RWPE1 (cell line): Measurements from ENCODE around the gene PNPLA2.

Source experiments
- CTCF ChIA-PET: fragments of 350-600 bp; sonication (Branson Sonifier 250); formaldehyde crosslinking; extraction: SDS; loops from one replicate; lab custom pipeline; 2021; lab: Yijun Ruan, JAX
- POLR2A ChIA-PET: fragments of 400-600 bp; formaldehyde crosslinking; extraction: SDS; loops from one replicate; lab custom pipeline; 2020; ENCODE audit warnings: antibody characterized with exemption; ENCODE audit not compliant: low non-redundant PET; lab: Yijun Ruan, JAX
- DNase-seq: peaks from one replicate; pipeline ENCODE4 v3.0.0; 2012; ENCODE audit warnings: low spot score
- H3K27ac ChIP-seq: fragments of 450-650 bp; 2 replicates; pipeline ENCODE4 v1.5.1; 2017
- TF ChIP-seq, protein P1 (sequence below): fragments of 450-650 bp; conservative IDR thresholded peaks from 2 replicates; pipeline ENCODE4 v1.5.1; 2017; ENCODE audit warnings: low read depth, mild to moderate bottlenecking

PNPLA2 gene

DNA sequence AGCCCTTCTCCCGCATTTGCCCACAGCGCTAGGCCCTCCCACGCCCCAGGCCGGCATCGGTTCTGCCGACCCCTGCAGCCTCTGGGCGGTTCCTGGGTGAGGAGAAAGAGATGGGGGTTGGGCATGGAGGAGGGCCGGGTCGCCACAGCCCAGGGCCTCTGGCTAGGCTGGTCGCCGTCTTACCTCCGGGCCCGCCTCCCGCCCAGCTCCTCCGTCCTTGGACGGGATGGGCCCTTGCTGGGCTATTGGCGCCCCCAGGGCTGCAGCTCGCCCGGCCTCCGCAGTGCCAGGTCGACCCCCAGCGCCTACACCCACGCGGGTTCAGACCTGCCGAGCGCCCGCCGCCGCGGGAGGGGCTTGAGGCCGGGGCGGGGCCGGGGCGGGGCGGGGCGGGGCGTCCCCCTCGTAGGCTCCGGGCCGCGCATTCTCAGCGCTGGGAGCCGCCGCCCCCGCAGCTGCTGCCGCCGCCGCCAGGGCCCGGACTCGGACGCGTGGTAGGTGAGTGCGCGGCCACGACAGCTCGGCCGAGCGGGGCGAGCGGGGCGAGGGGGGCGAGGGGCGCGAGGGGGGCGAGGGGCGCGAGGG, 13.9 kb downstream of the PNPLA2 start, which contains the start of gene CD151:
CD151 (plus strand) TSS at position 424 of the 585 bp plus-strand sequence. CDS start 3,118 bp downstream, outside the sequence.
- DNase-seq, result no peak
- peak within 1 kb of the TSS; percentile 99 for H3K27ac ChIP-seq
- TF ChIP-seq, protein P1, sequence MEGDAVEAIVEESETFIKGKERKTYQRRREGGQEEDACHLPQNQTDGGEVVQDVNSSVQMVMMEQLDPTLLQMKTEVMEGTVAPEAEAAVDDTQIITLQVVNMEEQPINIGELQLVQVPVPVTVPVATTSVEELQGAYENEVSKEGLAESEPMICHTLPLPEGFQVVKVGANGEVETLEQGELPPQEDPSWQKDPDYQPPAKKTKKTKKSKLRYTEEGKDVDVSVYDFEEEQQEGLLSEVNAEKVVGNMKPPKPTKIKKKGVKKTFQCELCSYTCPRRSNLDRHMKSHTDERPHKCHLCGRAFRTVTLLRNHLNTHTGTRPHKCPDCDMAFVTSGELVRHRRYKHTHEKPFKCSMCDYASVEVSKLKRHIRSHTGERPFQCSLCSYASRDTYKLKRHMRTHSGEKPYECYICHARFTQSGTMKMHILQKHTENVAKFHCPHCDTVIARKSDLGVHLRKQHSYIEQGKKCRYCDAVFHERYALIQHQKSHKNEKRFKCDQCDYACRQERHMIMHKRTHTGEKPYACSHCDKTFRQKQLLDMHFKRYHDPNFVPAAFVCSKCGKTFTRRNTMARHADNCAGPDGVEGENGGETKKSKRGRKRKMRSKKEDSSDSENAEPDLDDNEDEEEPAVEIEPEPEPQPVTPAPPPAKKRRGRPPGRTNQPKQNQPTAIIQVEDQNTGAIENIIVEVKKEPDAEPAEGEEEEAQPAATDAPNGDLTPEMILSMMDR, result no peak
- POLR2A ChIA-PET, result interaction anchor here (1.0 to 1.1 kb wide), 2 partner anchors 11 to 13 kb away, joined by 4 to 5 read pairs; no protein-coding TSS in a partner anchor
- CTCF ChIA-PET, result no interaction called here

DNA sequence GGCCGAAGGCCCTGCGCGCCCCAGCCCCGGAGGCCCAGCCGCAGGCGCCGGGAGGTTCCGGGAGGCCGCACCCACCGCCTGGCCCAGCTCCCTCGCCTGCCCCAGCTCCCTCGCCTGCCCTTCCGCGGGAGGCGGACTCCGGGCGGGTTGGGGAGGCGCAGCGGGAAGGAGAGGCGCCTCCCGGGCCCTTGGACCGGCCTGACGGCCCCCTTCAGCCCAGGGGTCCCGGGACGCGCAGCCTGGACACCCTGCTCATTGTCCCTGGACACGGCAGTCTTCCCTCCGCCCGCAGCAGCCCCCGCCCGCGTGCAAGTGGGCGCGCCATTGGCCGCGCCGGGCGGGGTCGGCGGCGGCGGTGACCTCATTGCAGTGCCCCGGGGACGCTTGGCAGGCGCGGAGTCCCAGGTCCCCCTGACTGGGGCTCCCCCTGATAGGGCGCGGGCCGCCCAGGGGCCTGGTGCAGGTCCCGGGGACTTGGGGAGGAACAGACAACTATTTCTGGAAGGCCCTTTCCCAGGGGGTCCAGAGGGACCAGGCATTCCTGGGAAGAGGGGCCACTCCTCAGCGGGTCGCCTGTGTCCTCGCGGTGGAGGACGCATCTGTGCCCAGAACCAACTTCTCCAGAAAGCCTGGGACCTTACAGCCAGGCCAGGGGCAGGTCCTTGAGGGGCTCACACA, 14.5 kb downstream of the PNPLA2 start:
- TF ChIP-seq, protein P1, result no peak
- ChIA-PET POLR2A (interaction anchor here (1.0 to 1.1 kb wide), 2 partner anchors 10 to 14 kb away, joined by 4 to 5 read pairs; no protein-coding TSS in a partner anchor), CTCF (no interaction called here)
- peak overlapping the region; percentile 99 for H3K27ac ChIP-seq
- DNase-seq, result no peak

DNA sequence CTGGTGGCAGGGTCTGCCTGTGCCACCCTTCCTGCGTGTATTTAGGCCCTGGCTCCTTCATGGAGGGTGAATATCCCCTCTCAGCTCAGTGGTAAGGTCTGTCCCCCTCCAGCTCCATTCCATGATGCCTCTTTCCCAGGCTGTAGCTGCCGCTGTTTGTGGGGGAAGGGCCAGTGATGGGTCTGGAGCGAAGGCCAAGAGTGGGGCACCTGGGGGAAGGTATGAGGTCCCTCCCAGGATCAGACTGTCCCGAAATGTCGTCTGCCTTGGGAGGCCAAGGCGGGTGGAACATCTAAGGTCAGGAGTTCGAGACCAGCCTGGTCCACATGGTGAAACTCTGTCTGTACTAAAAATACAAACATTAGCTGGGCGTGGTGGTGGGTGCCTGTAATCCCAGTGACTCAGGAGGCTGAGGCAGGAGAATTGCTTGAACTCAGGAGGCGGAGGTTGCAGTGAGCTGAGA, 15.2 kb downstream of the PNPLA2 start:
- POLR2A ChIA-PET, result interaction anchor here (0.8 to 1.5 kb wide), 2 partner anchors 9 to 14 kb away, joined by 4 to 10 read pairs; partner anchors contain the start of gene TSPAN4
- CTCF ChIA-PET, result interaction anchor here (0.6 kb wide), 1 partner anchor 15 kb away, joined by 3 read pairs; no protein-coding TSS in a partner anchor
- TF ChIP-seq, protein P1, result no peak
- no peak for DNase-seq
- peak overlapping the region; percentile 99 for H3K27ac ChIP-seq

DNA sequence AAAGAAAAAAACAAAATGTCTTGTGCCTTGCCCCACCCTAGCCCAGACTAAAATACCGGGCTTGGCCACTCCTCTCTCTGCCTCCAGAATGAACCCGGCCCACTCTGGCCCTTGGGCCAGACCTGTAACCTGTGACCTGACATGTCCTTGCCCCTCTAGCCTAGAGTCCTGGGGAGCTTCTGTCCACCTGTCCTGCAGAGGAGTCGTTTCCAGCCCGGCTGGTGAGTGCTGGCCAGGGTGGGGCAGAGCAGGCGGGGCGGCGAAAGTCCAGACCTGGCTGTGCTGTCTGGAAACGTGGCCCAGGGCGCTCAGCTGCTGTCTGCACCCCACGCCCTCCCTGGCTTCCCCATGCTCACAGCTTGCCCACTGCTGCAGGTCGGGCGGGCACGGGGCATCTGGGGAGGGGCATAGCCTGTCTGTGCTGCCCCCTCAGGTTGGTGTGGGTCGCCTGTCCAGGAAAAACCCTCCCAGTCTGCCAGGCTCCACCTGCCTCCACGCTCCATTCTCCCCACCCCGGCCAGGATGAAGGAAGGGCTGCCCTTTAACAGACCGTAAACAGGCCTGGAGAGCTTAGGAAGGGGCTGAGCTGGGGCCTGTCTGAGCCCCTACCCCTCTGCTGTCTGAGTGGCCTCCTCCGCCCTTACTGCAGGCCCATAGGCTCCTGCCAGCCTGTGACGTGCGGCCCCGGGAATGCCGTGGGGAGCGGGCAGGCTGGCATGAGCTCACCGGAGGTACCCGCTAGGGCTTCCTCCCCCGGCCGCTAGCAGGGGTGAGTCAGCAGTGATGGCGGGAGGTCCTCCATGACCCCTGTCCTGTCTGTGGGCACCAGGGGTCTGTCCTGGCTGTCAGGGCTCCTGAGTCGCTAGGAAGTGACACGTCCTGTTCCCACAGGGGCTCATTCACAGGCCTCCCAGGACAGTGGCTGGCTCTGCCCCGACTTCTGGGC, 15.9 kb downstream of the PNPLA2 start:
- TF ChIP-seq, protein P1, result no peak
- ChIA-PET CTCF (interaction anchor here (0.6 kb wide), 1 partner anchor 16 kb away, joined by 3 read pairs; no protein-coding TSS in a partner anchor), POLR2A (interaction anchor here (0.6 to 1.5 kb wide), 5 partner anchors 8 to 44 kb away, joined by 3 to 10 read pairs (median 4); partner anchors contain the start of gene TSPAN4)
- peak overlapping the region; percentile 99 for H3K27ac ChIP-seq
- DNase-seq, result peak; percentile 87

DNA sequence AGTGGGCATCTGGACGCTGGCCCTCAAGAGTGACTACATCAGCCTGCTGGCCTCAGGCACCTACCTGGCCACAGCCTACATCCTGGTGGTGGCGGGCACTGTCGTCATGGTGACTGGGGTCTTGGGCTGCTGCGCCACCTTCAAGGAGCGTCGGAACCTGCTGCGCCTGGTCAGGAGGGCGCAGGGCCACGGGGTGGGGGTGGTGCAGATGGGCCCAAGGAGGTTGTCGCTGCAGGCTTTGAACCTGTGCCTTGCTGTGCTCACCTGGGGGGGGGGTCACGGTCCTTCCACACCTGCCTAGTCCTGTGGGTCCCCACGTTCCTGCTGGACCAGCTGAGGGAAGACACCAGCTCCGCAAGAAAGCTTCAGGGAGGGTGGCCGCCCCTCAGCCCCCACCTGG, 17.6 kb downstream of the PNPLA2 start:
- POLR2A ChIA-PET, result no interaction called here
- TF ChIP-seq, protein P1, result no peak
- no peak for DNase-seq
- peak overlapping the region; percentile 99 for H3K27ac ChIP-seq
- CTCF ChIA-PET, result no interaction called here
